GOT3 (cell line): ENCODE data around the gene TVP23B.
"Not testable (repeated sequence)": the region's sequence is repeated elsewhere in the genome, so short reads cannot be mapped to it uniquely, and the experiment has no call there.

ENCODE experiments used
- DNase-seq: peaks from one replicate; lab custom pipeline; 2025; ENCODE audit warnings: mixed read lengths; lab: John Stamatoyannopoulos, UW

The TVP23B gene

DNA sequence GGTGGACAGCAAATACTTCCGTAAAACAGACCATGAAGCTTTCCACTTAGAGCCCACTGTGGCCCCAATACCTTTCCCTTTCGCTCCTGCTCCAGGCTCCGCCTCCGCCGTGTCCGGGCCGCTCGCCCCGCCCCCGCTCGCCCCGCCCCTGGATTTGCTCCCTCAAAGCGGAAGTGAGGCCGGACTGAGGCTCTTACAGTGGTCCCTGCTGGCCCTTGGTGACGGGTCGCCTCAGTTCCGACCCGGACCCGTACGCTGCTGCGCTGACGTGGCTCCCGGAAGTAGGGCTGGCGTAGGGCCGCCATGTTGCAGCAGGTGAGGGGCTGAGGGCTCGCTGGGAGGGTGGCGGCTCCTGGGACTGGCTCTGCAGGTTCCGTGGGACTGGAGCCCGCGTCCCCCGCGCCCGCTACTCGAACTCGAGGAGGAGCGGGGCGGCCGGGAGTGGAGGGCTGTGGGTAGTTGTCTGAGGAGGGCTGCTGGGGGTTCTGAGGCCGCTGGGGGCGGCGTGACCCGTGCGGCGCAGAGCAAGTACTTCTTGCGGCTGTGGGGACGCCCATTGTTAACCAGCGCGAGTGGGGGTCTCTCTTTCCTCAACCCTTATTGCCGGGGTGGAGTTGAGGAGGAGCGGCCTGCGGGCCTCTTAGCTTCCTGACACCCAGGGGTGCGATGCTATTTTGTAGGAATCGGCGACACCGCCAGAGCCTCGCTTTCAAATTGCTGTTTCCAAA lies at the start of gene TVP23B:
TSS of gene TVP23B (plus strand) at position 193 of the 728 bp plus-strand sequence. CDS start at position 304, 111 bp downstream.
- DNase-seq, result peak; percentile 87

DNA sequence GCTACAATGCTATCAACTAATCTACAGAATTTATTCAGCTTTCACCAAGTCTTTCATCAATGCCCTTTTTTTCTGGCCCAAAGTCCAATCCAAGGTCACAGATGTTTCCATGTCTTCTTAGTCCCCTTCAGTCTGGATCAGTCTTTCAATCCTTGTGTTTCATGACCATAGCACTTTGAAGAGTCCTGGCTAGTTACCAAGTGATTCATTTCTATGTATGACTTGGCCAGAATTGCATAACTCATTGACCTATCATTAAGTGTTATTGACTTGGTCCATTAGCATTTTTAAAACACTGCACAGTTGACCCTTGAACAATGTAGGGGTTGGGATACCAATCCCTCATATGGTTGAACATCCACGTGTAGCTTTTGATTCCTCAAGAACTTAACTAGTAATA lies 48.5 kb upstream of the TVP23B start:
- not testable (repeated sequence) for DNase-seq

DNA sequence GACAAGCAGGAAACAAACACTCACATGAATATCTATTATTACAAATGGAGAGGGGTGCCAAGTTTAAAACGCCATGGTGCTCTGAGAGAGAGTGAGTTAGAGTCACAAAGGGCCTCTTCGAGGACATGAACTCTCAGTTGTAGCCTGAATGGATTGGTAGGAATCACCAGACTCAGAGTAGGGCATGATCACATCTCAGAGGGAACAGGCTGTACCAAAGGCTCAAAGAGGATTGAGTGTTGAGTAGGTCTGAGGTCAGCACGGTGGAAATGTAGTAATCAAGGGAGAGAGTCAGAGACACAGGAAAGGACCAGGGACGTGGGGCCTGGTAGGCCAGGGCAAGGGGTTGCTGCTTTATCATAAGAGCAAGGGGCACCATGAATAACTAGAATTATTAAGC lies 47.6 kb upstream of the TVP23B start:
- DNase-seq, result not testable (repeated sequence)

GRCh38 chr17:18739616-18740391 lies 41.2 kb upstream of the TVP23B start:
- DNase-seq, result not testable (repeated sequence)

- not testable (repeated sequence) for DNase-seq
Observed at GRCh38 chr17:18741228-18741627, 39.8 kb upstream of the TVP23B start.

- not testable (repeated sequence) for DNase-seq
Observed at GRCh38 chr17:18743699-18744421, 37.1 kb upstream of the TVP23B start, which contains the start of gene FBXW10. Gene FBXW10 (plus strand): TSS chr17:18744054. CDS start chr17:18744245, 191 bp downstream.

DNA sequence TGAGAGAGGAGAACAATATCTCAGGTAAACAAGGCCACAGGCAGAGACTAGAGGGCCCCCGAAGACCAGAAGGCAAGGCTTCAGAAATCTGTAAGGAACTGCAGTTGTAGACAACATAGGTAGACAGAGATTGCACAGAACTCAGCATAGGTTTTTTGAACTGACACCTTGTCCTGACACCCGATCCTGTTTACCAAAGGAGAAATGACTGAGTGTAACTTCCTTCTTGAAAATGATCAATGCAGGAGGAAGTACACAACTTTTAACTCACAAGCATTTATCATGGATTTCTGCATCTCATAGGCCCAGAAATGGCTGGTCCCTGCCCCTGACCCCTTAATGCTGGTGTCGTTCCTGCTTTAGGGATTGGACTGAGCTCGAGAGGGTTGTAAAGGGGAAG lies 36.3 kb upstream of the TVP23B start:
- not testable (repeated sequence) for DNase-seq

GRCh38 chr17:18746551-18746950 lies 34.4 kb upstream of the TVP23B start:
- not testable (repeated sequence) for DNase-seq

DNA sequence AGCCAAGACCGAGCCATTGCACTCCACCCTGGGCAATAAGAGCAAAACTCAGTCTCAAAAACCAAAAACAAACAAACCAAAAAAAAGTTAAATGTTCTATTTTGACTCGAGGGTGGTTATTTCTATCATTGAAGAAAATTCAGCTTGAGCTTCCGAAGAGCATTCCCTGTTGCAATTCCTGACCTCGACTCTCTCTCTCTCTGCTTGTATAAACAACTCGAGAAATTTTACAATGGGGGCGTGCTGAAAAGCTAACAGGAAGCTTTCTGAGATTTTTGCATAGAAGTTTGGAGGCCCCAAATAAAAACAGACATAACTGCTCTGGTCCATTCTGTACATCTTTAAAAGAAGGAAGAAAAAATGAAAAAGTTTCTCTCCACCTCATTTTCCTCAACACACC lies 33.5 kb upstream of the TVP23B start:
- not testable (repeated sequence) for DNase-seq

DNA sequence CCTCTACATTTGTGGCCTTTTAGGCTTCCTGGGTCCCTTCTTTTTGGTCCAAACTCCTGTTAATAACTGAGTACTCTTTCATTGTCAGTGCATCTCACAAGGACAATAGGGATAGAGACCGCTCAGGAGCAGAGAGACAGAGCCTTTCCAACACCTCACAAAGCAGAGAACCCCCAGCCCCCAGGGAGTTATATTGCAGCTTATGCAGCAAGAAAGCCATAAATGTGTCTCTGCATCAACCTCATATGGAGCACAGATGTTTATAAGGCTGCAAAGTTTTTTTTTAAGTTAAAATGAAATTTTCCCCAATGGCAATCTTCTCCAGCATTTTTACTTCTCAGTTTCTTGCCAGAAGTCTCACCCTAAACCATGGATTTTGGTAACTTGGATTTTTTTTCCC lies 30.7 kb upstream of the TVP23B start:
- not testable (repeated sequence) for DNase-seq

DNA sequence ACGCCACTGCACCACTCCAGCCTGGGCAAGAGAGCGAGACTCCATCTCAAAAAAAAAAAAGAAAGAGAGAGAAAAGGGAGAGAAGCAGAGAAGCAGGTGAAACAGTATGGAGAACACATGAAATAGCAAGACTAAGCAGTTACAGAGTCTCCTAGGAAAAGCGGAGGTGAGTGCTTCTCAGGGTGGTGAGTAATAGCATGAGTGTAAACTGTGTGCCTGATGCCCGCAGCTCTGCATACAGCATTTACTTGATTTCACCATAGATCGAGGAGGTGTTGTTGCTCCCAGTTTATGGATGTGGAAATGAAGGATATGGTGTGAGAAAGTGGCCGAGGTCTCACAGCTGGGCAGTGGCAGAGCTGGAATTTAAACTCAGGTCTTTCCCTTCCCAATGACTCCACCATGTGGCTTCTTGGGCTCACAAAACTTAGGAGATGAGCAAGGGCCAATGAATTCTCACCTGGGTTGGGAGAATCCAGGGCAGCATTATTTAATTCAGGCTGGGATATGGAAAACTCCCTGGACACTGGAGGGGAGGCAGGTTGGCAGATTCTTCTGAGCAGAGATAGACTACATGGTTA lies 27.1 kb upstream of the TVP23B start:
- DNase-seq, result not testable (repeated sequence)

DNA sequence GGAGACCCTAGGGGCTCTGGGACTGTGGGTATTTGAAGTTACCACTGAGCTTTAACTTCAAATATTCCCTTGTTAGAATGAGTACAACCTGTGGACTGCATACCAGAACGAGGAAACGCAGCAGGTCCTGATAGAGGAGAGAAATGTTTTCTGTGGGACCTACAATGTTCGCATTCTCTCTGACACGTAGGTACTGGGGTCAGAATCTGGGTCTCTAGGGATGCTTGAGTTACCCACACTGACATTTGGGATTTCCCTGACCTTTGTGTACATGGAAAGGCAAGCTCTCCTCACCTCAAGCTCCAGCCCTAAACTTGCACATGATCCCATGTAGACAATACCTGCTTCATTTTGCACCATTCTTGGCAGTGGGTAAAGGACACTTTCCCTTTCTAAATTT lies 25.0 kb upstream of the TVP23B start:
- DNase-seq, result not testable (repeated sequence)

DNA sequence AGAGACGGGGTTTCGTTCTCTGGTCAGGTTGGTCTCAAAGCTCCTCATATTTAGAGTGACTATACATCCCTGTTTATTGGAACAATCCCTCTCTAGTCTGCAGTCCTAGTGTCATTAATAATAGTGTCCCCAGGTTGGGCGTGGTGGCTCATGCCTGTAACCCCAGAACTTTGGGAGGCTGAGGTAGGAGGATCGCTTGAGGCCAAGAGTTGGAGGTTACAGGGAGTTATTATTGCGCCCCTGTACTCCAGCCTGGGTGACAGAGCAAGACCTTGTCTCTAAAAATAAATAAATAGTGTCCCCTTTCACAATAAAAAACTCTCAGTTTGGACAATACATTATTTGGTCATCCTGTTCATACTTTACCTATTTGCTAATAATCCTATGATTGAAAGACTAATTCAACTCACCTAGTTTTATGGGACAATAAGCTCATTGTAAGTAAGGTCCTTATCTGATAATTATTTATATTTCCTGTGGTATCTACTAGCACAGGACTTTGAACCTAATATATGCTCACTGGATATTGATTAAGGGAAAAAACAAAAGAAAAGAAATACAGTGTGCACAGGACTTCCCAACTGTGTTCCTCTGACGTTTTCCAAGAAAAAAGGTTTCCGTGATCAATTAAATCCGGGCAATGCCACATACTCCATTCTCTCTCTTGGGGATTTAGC lies 23.5 kb upstream of the TVP23B start:
- DNase-seq, result not testable (repeated sequence)

- DNase-seq, result not testable (repeated sequence)
Observed at GRCh38 chr17:18758344-18758743, 22.6 kb upstream of the TVP23B start.

- DNase-seq, result not testable (repeated sequence)
Observed at GRCh38 chr17:18760221-18760620, 20.8 kb upstream of the TVP23B start.

- not testable (repeated sequence) for DNase-seq
Observed at GRCh38 chr17:18770572-18770971, 10.4 kb upstream of the TVP23B start.

GRCh38 chr17:18771066-18771465 lies 9.9 kb upstream of the TVP23B start:
- DNase-seq, result not testable (repeated sequence)

DNA sequence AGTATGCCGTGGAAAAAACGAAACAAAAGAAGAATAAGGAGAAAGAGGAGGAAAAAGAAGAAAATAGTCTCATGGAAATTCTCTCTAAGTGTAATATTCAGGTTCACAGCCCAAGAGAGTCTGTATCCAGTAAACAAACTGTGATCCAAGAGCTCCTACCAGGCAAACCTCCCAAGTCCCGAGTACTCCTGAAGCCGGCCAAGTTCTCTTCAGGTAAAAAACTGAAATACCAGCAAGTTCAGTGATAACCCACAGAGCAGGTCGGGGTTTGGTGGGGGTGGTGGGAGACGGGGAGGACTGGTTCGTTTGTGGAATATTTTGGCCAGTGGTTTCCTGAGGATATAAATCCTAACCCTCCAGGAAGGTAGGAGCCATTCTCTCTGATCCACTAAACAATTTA lies 8.5 kb upstream of the TVP23B start:
- no peak for DNase-seq

DNA sequence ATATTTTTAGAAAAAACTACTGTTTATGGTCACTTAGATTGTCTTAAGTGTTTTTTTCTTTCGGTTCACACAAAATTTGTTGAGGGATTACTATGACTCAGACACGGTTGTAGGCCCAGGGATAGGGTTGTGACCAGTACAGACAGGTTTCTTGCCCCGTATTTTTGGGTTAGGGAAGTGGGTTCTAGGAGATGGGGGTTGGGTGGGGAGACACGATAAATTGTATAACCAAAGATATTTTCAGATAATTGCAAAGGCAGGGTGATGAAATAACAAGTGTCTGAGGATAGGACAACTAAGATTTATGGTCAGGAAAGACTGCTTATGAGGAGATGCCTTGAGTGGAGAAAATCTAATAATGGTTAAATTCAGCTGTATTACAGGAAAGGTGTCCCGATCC lies 822 bp downstream of the TVP23B start:
- not testable (repeated sequence) for DNase-seq

DNA sequence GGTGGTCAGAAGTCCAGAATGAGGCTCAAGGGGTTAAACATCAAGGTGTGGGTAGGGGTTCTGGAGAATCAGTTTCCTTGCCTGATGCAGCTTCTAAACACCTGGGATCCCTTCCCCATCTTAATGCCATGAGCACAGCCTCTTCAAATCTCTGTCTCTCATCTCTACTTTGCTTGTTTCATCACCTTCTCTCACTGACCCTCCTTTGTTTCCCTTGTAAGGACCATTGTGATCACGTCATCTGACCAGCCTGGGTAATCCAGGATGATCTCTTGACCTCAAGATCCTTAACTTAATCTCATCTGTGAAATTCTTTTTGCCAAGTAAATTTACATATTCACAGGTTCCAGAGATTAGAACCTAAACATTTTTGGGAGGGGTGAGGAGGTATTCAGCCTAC lies 5.0 kb downstream of the TVP23B start:
- not testable (repeated sequence) for DNase-seq

- DNase-seq, result not testable (repeated sequence)
Observed at GRCh38 chr17:18786890-18787289, 5.9 kb downstream of the TVP23B start.
